H9 (cell line): ENCODE measurements around the gene SSX7. TPM values are rescaled to one million over a fixed set of nuclear protein-coding genes. Genes with fewer than 3 reads are reported as not detected.
A peak's percentile ranks its signal among the peaks of the same experiment; 100 is the strongest.
"Not testable (repeated sequence)": the region's sequence is repeated elsewhere in the genome, so short reads cannot be mapped to it uniquely, and the experiment has no call there.

Experiments used
- DNase-seq: peaks from one replicate; pipeline ENCODE4 v3.0.0-alpha.2; 2017
- H2AFZ ChIP-seq: one replicate; pipeline ENCODE4 v1.6.1; 2013; ENCODE audit warnings: mild to moderate bottlenecking, low read length, control low read depth, moderate library complexity
- H2AK5ac ChIP-seq: 2 replicates; pipeline ENCODE4 v1.6.1; 2013; ENCODE audit warnings: low read length, control low read depth, mixed read lengths; ENCODE audit not compliant: insufficient read length
- H2BK120ac ChIP-seq: one replicate; pipeline ENCODE4 v1.6.1; 2013; ENCODE audit warnings: low read depth, mild to moderate bottlenecking, low read length, control low read depth, inconsistent platforms; ENCODE audit not compliant: poor library complexity, severe bottlenecking
- H2BK12ac ChIP-seq: 2 replicates; pipeline ENCODE4 v1.6.1; 2013; ENCODE audit warnings: low read length, control low read depth, mixed read lengths, low read depth; ENCODE audit not compliant: insufficient read length
- H2BK15ac ChIP-seq: 2 replicates; pipeline ENCODE4 v1.6.1; 2013; ENCODE audit warnings: low read depth, low read length, control low read depth
- H2BK20ac ChIP-seq: one replicate; pipeline ENCODE4 v1.6.1; 2013; ENCODE audit warnings: low read depth, mild to moderate bottlenecking, low read length, control low read depth, inconsistent platforms; ENCODE audit not compliant: poor library complexity, severe bottlenecking
- H2BK5ac ChIP-seq: 2 replicates; pipeline ENCODE4 v1.6.1; 2013; ENCODE audit warnings: low read length, control low read depth, mixed read lengths; ENCODE audit not compliant: insufficient read length
- H3K14ac ChIP-seq: 2 replicates; pipeline ENCODE4 v1.6.1; 2013; ENCODE audit warnings: low read length, control low read depth; ENCODE audit not compliant: insufficient read depth
- H3K18ac ChIP-seq: 2 replicates; pipeline ENCODE4 v1.6.1; 2013; ENCODE audit warnings: low read depth, mild to moderate bottlenecking, mixed read lengths, low read length, control low read depth; ENCODE audit not compliant: insufficient read length
- H3K23ac ChIP-seq: 2 replicates; pipeline ENCODE4 v1.6.1; 2013; ENCODE audit warnings: low read length, control low read depth, mixed read lengths, low read depth; ENCODE audit not compliant: insufficient read length
- H3K23me2 ChIP-seq: 2 replicates; pipeline ENCODE4 v1.6.1; 2013; ENCODE audit warnings: low read depth, mild to moderate bottlenecking, mixed read lengths, low read length, control low read depth; ENCODE audit not compliant: insufficient read length, poor library complexity, severe bottlenecking
- H3K27ac ChIP-seq: 2 replicates; pipeline ENCODE4 v1.5.1; 2013; ENCODE audit warnings: low read length, control low read depth, mixed read lengths, low read depth; ENCODE audit not compliant: insufficient read length
- H3K27me3 ChIP-seq: 2 replicates; pipeline ENCODE4 v1.6.1; 2013; ENCODE audit warnings: low read length, control low read depth, inconsistent platforms; ENCODE audit not compliant: insufficient read depth
- H3K4ac ChIP-seq: 2 replicates; pipeline ENCODE4 v1.6.1; 2013; ENCODE audit warnings: low read depth, mild to moderate bottlenecking, control low read depth, inconsistent platforms, low read length, moderate library complexity
- H3K4me1 ChIP-seq: 2 replicates; pipeline ENCODE4 v1.6.1; 2013; ENCODE audit warnings: low read length, control low read depth, inconsistent platforms; ENCODE audit not compliant: insufficient read depth
- H3K4me2 ChIP-seq: 2 replicates; pipeline ENCODE4 v1.6.1; 2013; ENCODE audit warnings: low read length, control low read depth, mixed read lengths; ENCODE audit not compliant: insufficient read length, insufficient read depth
- H3K56ac ChIP-seq: 2 replicates; pipeline ENCODE4 v1.6.1; 2013; ENCODE audit warnings: low read depth, mild to moderate bottlenecking, mixed read lengths, low read length, control low read depth; ENCODE audit not compliant: insufficient read length
- H3K79me1 ChIP-seq: 2 replicates; pipeline ENCODE4 v1.6.1; 2013; ENCODE audit warnings: low read depth, mild to moderate bottlenecking, moderate library complexity, low read length, control low read depth, inconsistent platforms; ENCODE audit not compliant: insufficient read depth, poor library complexity, severe bottlenecking
- H3K79me2 ChIP-seq: 2 replicates; pipeline ENCODE4 v1.6.1; 2013; ENCODE audit warnings: low read length, control low read depth, inconsistent platforms; ENCODE audit not compliant: insufficient read depth
- H3K9ac ChIP-seq: 2 replicates; pipeline ENCODE4 v1.6.1; 2013; ENCODE audit warnings: low read length, control low read depth, mixed read lengths; ENCODE audit not compliant: insufficient read length; ENCODE audit errors: extremely low read depth
- H3K9me3 ChIP-seq: one replicate; pipeline ENCODE4 v1.6.1; 2013; ENCODE audit warnings: low read depth, low read length, inconsistent platforms; ENCODE audit not compliant: control insufficient read depth
- H3T11ph ChIP-seq: one replicate; pipeline ENCODE4 v1.6.1; 2013; ENCODE audit warnings: mild to moderate bottlenecking, low read length, control low read depth, inconsistent platforms
- H4K20me1 ChIP-seq: one replicate; pipeline ENCODE4 v1.6.1; 2013; ENCODE audit not compliant: control insufficient read depth, insufficient read length, insufficient read depth
- H4K5ac ChIP-seq: 2 replicates; pipeline ENCODE4 v1.6.1; 2013; ENCODE audit warnings: low read depth, mild to moderate bottlenecking, mixed read lengths, low read length, control low read depth; ENCODE audit not compliant: insufficient read length
- H4K8ac ChIP-seq: replicated peaks from 2 replicates; pipeline ENCODE4 v1.6.1; 2013; ENCODE audit warnings: low read length, control low read depth, mixed read lengths, low read depth; ENCODE audit not compliant: insufficient read length
- H4K91ac ChIP-seq: 2 replicates; pipeline ENCODE4 v1.6.1; 2013; ENCODE audit warnings: low read depth, mild to moderate bottlenecking, moderate library complexity, mixed read lengths, low read length, control low read depth; ENCODE audit not compliant: insufficient read length
- H3K27ac Mint-ChIP-seq, 3 experiments: 2 replicates in 2 of 3; 3 replicates in 1 of 3; pipeline ENCODE4 v1.8.0; 2020 to 2021; ENCODE audit warnings: mixed read lengths in 3 of 3, mild to moderate bottlenecking in 1 of 3, moderate library complexity in 1 of 3
- H3K27me3 Mint-ChIP-seq: 2 replicates; pipeline ENCODE4 v1.8.0; 2021; ENCODE audit warnings: low read depth, mild to moderate bottlenecking, moderate library complexity, mixed read lengths
- H3K36me3 Mint-ChIP-seq, 3 experiments: 2 replicates in 2 of 3; 3 replicates in 1 of 3; pipeline ENCODE4 v1.8.0; 2020 to 2021; ENCODE audit warnings: low read depth in 3 of 3, mixed read lengths in 3 of 3; ENCODE audit not compliant: insufficient read depth in 1 of 3
- H3K4me1 Mint-ChIP-seq, 2 experiments: 2 replicates each; pipeline ENCODE4 v1.8.0; 2020; ENCODE audit warnings: mixed read lengths in 2 of 2
- H3K4me3 Mint-ChIP-seq, 2 experiments: 2 replicates in 1 of 2; 3 replicates in 1 of 2; pipeline ENCODE4 v1.8.0; 2020 to 2021; ENCODE audit warnings: mild to moderate bottlenecking in 2 of 2, mixed read lengths in 2 of 2, moderate library complexity in 1 of 2
- H3K9me3 Mint-ChIP-seq, 2 experiments: 2 replicates in 1 of 2; 3 replicates in 1 of 2; pipeline ENCODE4 v1.8.0; 2020; ENCODE audit warnings: mild to moderate bottlenecking in 2 of 2, mixed read lengths in 2 of 2, moderate library complexity in 1 of 2
- WGBS: extraction: QIAGEN DNeasy Blood & Tissue Kit; methylation state at CpG from one replicate; pipeline ENCODE4 v1.1.7; 2013; ENCODE audit warnings: missing lambda C conversion rate, low lambda C conversion rate, mixed read lengths; ENCODE audit not compliant: insufficient read length; ENCODE audit errors: extremely low coverage; 5-methylcytosine and 5-hydroxymethylcytosine counted together
- long read RNA-seq: library from polyadenylated mRNA; unstranded; transcript quantifications from one replicate; pipeline ENCODE4 v2.0.0, GENCODE V29; 2020
- total RNA-seq: library from RNA; stranded (reverse); gene quantifications from 2 replicates; pipeline ENCODE4 v1.2.1, GENCODE V29; 2021

SSX7 gene, protein sequence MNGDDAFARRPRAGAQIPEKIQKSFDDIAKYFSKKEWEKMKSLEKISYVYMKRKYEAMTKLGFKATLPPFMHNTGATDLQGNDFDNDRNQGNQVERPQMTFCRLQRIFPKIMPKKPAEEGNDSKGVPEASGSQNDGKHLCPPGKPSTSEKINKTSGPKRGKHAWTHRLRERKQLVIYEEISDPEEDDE
- not detected in 2 replicates for total RNA-seq
- long read RNA-seq: 0 reads

DNA sequence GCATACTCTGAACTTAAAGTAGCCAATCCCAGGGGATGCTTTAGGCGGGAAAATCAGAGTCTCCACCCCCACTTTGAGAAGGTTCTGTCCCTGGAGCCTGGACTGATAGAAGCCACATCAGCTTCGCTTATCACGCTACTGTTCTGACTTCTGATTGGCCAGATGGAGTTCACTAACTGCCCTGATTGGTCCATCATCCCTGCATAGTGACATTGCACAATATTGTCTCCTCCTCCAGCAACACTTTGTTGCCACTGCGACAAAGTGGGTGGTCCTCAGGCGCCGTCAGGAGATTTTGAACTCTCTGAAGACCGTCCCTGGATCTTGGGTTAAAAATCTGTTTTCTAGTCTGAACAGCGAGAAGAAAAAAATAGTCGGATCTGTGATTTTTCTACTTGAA lies at the start of gene SSX7:
Gene SSX7 (minus strand): TSS at position 101 of the 400 bp plus-strand sequence. CDS start 1,428 bp downstream, outside the sequence.
- not testable (repeated sequence) for H3K27me3 ChIP-seq, H3K4me1 Mint-ChIP-seq, H4K5ac ChIP-seq, H3K4ac ChIP-seq, H3K4me1 ChIP-seq, H3K14ac ChIP-seq, H3K79me1 ChIP-seq, H4K20me1 ChIP-seq, H3T11ph ChIP-seq, H3K4me3 Mint-ChIP-seq, H2BK5ac ChIP-seq, H3K23ac ChIP-seq, H3K18ac ChIP-seq, H2AK5ac ChIP-seq, H3K27me3 Mint-ChIP-seq, H3K23me2 ChIP-seq, H3K4me2 ChIP-seq, DNase-seq, H4K8ac ChIP-seq, H3K36me3 Mint-ChIP-seq, H2BK12ac ChIP-seq, H2BK15ac ChIP-seq, H3K56ac ChIP-seq, H3K79me2 ChIP-seq, H4K91ac ChIP-seq, H3K9ac ChIP-seq, H2AFZ ChIP-seq, H2BK120ac ChIP-seq, H2BK20ac ChIP-seq, H3K27ac ChIP-seq, H3K9me3 ChIP-seq
- Mint-ChIP-seq H3K9me3 (peaks cover 65 to 79% of the 10 kb centered on the region in 2 experiments), H3K27ac (peak within 1 kb of the TSS in 1 of 3 experiments; percentile 55; a peak in 1 of 7 replicates)
- no CpG with 5 or more reads among the region's 9 CpGs for WGBS

DNA sequence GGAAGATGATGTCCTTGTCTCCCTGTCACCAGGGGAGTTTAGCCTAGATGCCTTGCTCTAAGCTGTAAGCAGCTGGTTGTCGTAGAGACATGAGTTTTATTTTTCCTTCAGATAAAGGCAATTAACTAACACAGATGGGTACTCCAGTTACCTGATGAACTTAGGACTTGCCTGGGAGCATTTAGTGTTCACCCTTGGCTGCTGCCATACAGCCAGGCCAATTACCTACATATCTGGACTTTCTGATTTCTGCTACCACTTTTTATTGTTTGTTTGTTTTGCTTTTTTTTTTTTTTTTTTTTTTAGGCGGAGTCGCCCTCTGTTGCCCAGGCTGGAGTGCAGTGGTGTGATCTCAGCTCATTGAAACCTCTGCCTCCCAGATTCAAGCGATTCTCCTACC lies 37.3 kb upstream of the SSX7 start:
- H4K20me1 ChIP-seq, H3K4me2 ChIP-seq, H4K8ac ChIP-seq: not testable (repeated sequence)

More for the DNA sequence above, 37.3 kb upstream of the SSX7 start:
- H3K4me1 ChIP-seq, H3K9me3 ChIP-seq, H3K27ac Mint-ChIP-seq, H3K4me1 Mint-ChIP-seq, H2AFZ ChIP-seq, H2BK5ac ChIP-seq, H3K23ac ChIP-seq, H2BK20ac ChIP-seq, H2AK5ac ChIP-seq, H3K23me2 ChIP-seq, H3K18ac ChIP-seq, DNase-seq, H2BK15ac ChIP-seq, H2BK12ac ChIP-seq, H3K79me2 ChIP-seq, H3K27ac ChIP-seq, H3K27me3 Mint-ChIP-seq, H2BK120ac ChIP-seq, H3K56ac ChIP-seq, H3K36me3 Mint-ChIP-seq, H4K5ac ChIP-seq, H3K9me3 Mint-ChIP-seq, H3T11ph ChIP-seq, H4K91ac ChIP-seq, H3K14ac ChIP-seq, H3K4me3 Mint-ChIP-seq, H3K79me1 ChIP-seq, H3K4ac ChIP-seq, H3K9ac ChIP-seq, H3K27me3 ChIP-seq: not testable (repeated sequence)
- no CpG with 5 or more reads among the region's 4 CpGs for WGBS
